NCI-H146 treated with DMSO at 0.1 percent for 48 hours (cell line): ENCODE results near the gene MTPN.

Experiments
- DNase-seq: peaks from one replicate; lab custom pipeline; 2025; ENCODE audit not compliant: unreplicated experiment; lab: John Stamatoyannopoulos, UW

The MTPN gene, protein sequence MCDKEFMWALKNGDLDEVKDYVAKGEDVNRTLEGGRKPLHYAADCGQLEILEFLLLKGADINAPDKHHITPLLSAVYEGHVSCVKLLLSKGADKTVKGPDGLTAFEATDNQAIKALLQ

DNA sequence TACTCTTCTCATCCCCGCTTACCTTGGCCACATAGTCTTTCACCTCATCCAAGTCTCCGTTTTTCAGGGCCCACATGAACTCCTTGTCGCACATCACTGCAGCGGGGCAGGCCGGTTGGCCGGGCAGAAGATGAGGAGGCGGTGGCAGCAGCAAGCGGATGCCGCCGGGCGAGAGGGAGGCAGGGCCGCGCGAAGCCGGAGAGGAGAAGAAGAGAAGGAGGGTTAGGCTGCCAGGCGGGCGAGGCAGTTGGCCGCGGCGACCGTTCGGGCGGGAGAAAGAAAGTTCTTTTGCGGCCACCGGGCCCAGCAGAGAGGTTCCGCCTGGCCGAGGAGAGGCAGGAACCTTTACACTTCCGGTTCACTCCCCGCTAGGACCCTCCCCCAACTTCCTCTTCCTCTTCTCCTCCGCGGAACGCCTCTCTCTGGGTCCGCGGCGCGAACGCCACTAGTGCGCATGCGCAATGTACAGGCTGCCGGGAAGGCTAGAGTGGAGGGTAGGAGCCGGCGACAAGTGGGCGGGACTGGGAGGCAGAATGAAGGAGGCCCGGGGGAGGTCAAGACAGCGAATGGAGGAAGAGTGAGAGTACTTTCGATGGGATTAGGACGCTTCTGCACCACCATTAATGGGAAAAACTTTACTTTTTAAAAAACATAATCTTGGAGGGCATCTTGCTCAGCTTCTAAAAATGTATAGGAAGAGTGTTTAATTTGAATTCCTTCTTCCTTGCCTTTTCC, at the start of gene MTPN:
MTPN (minus strand) TSS at position 353 of the 735 bp plus-strand sequence; CDS start at position 94, 259 bp downstream.
- DNase-seq: peak; percentile 97

DNA sequence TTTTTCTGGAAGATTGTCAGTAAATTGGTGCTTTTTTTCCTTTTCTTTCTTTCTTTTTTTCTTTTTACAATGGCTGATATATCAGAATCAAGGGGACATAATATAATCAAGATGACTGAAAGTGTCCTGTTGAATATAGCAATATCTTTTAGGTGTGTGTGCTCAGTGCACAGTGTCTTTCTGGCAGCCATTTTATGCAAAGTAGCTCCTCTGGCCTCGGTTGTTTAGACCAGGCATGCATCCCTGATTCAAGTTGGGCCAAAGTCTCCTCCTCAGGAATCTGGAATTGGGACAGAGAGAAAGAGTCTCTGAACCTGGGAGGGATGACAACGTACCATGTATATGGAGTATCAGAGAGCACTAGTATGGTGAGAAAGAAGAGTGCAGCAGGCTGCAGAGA, 49.0 kb upstream of the MTPN start:
- no peak for DNase-seq

DNA sequence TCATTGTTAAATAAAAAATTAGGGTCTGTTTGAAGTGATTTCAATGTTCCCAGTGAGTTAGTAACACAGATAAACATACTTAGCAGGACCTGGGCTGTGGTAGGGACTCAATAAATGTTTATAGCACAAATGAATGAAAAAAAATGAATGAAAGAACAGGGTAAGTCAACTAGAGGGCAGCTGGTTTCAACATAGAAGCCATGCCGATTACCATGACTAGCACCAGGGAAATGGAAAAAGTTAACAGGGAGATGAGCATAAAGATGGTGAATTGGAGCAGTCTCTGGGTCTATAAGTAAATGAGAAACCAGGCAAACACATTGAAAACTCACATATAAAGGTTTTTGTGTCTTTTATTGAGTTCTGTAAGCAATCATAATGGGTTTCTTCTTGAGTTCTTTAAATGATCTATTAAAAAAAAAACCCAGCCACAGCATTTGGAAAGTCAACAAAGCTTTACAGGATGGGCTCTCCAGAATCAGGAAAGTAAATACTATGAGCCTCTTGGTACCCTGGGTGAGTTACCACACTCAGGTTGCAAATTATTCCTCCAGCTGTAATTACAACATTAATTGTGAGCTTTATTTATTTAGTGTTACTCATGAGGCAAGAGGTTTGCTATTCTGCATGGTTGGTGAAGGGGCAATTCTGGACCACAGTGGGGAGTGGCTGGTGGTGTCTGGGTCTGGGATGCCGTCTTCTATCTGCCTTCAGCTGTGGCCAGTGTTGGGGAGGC, 46.1 kb upstream of the MTPN start:
- peak; percentile 90 for DNase-seq

DNA sequence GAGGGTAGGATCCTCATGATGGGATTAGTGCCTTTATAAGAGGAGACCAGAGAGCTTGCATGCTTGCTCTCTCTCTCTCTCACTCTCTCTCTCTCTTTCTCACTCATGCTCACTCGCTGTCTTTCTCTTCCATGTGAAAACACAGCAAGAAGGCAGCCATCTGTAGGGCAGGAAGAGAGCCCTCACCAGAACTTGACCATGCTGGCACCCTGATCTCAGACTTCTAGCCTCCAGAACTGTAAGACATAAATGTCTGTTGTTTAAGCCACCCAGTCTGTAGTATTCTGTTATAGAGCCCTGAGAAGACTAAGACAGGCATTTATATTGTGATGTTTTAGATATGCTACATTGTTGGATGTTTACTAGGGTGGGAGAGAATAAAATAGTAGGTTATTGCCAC, 43.4 kb upstream of the MTPN start:
- no peak for DNase-seq

DNA sequence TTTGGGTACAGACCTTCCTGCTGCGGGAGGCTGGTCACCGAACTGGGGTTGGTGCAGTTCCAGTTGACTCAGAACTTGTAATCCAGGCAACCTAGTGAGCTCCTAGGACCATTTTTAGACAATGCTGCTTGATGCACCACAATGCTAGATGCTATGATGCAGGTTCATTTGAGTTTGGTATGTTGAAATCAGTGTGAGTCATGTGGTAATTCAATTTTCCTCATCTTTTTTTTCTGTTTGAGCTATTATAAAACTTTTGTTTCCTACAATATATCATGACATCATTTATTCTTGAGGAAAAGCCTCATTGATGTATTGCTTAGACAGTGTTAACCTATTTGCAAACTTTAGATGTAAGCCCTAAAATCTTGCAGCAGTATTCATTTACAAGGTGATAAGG, 40.9 kb upstream of the MTPN start:
- DNase-seq: no peak

DNA sequence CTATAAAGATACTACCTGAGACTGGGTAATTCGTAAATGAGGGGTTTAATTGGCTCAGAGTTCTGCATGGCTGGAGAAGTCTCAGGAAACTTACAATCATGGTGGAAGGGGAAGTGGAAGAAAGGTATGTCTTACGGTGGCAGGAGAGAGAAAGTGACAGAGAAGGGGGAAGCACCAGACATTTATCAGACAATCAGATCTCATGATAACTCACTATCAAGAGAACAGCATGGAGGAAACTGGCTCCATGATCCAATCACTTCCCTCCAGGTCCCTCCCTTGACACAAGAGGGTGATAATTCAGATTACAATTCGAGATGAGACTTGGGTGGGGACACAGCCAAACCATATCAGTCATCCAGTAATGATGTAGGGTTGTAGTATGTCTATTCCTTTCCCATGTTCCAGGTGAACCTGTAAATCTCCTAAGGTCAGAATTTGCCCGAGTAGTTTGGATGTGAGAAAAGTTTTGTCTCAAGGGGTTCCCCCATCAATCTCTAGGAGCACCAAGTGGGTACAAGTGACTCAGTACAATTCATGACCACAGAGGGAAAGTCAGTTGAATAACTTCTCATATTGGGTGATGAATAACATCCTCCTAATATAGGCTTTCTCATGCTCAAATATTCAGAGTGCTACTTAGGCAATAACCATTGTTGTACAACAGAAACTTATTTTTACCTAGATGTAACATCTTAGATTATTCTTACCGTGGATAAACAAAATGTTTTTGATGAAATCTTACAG, 39.7 kb upstream of the MTPN start:
- DNase-seq: no peak

DNA sequence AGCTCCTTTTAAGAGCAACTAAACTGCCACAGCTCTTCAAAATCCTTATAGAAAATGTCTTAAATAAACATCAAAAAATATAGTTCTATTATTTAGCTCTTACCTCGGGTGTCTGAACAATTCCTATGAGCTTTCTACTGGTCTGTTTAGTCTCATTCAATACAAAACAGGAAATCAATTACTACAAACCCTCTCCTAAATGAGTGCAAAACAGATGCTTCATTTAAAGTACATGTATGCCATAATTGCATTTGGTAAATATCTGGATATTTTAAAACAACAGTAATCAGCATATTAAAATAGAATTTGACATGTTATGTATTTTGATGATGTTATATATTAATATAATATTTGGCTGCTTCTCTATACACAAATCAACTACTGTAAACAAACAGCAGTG, 38.5 kb upstream of the MTPN start:
- no peak for DNase-seq

DNA sequence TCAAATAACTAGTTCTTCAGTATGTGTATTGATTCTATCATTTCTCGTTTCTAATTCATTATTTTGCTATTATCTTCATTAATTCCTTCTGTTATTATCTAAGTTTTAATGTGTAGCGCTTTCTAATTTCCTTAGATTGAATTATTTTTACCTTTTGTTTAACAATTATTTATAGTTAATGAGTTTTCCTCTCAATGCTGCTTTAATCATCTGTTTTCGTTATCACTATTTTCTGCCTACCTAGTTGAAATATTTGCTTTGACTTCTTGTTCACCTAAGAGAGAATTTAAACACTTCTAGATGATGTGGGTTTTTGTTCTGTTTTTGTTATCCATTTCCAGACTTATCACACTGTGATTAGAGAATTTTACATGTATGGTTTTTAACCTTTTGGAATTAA, 37.5 kb upstream of the MTPN start:
- no peak for DNase-seq

DNA sequence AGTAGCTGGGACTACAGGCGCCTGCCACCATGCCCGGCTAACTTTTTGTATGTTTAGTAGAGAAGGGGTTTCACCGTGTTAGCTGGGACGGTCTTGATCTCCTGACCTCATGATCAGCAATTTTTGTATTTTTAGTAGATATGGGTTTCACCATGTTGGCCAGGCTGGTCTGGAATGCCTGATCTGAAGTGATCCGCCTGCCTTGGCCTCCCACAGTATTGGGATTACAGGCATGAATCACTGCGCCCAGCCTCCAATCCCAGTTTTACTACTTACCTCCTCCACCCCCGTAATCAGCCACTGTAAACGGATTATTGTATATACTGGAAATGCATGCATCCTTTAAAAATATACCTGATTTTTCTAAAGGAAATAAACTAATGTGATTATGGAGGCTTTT, 35.1 kb upstream of the MTPN start:
- no peak for DNase-seq

DNA sequence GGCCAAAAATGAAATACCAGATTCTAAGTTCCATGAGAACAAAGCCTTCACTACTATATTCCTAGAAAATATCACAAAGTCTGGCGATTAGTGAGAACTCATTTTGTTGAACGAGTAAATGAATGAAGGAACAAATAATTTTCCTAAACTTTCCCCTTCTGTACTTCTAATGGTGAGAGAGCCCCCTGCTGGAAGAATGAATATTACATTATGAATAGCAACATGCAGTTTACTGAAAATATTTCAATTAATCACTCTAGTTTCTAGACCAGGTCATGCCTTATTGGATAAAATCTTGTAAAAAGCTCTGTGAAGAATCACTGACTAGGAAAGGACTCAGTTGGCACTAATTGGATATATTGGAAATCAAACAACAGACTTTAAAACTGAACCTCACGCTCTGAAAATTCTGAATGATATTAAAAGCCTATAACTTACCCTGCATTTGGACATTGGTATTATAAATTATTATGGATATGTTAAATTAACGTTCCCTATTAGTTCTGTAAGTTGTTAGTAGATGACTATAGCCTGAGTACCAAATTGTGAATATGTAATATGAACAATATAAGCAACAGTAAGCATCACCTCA, 32.4 kb upstream of the MTPN start:
- peak; percentile 52 for DNase-seq

DNA sequence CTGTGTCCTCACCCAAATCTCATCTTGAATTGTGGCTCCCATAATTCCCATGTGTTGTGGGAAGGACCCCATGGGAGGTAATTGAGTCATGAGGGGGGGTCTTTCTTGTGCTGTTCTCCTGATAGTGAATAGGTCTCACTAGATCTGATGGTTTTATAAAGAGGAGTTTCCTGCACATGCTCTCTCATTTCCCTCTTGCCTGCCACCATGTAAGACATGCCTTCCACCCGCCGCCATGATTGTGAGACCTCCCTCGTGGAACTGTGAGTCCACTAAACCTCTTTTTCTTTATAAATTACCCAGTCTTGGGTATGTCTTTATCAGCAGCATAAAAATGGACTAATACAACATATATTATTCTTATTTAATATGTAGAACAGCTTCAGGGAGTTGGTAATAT, 29.0 kb upstream of the MTPN start:
- DNase-seq: no peak

DNA sequence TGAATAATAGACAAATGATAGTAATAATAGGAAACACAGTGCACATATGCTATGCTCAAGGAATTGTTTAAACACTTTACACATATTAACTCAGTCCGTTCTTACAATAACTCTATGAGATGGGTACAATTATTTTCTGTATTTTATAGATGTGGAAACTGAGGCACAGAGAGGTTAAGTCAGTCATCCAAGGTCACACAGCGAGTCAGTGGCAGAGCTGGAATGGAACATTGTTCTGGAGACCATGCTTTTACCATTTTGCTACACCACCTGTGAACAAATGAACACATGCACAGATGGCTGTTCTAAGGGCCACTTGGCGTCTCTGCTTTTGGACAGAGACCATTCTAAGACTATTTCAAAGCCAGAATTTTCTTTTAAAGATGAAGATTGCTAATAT, 26.9 kb upstream of the MTPN start:
- no peak for DNase-seq

DNA sequence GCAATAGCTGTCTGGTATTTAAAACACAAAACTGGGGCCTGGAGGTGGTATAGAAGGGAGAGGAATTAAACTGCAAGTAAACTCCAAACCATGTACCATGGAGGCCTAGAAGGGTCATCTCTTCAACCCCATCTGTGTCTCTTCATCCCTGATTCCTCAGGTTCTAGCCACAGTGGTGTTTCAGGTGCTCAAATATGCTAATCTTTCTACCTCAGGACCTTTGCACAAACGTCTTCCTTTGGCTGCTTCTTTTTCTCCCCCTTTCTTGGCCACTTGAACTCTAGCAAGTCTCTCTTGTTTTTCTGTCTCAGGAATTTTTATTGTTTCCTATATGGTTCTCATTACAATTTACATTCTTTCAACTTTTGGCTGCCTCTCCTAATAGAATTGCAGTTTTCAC, 25.6 kb upstream of the MTPN start:
- no peak for DNase-seq

DNA sequence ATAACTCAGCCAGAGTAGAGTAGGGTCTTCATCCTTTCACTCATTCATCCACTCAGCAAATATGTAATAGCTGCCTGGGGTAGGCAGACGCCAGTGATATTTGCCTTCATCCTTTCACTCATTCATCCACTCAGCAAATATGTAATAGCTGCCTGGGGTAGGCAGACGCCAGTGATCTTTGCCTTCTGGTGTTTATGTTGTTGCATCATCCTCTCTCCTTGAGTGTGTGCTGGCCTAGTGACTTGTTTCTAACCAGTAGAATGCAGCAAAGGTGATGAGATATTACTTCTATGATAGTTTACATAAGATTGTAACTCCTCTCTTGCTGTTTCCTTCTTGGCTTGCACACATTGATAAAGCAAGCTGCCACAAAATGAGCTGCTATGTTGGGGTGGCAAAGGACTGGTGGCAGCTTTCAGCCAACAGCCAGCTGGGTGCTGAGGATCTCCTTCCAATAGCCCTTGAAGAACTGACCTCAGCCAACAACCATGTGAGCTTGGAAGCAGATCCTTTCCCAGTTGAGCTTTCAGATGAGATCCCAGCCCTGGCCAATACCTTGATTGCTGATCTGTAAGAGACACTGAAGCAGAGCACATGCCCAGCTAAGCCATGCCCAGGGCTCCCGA, 23.2 kb upstream of the MTPN start:
- no peak for DNase-seq

DNA sequence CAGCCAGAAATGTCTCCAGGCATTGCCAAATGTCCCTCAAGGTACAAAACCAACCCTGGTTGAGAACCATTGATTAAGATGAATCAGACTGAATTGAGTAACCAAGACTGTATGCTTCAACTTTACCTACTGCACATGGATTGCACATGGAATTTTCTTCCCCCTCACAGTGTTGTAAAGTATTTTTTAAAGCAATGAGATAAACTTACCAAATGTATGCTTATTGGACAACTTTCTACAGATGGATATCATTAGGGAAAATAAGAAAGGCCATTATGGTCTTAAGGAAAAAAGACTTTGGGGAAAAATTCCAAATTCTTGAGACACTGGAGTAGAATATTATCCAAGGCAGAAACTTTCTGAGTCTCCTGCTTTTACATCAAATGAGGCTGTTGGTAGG, 20.9 kb upstream of the MTPN start:
- DNase-seq: no peak

DNA sequence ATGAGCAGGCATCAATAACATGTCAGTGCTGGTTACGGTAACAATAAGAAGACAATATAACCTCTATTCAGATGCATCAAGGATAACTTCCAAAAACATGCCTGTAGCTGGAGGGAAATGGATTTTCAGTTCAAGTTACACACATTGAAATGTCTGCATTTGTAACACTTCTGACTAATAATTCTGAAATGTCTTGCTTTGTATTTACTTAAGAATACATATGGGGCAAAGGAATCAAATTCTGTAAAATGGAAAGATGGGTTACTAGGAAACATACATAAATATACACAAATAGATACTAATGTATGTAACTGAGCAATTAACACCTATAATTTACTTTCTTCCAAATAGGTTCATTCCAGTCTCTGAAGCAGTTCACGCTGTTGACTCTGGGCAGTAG, 18.6 kb upstream of the MTPN start:
- no peak for DNase-seq

DNA sequence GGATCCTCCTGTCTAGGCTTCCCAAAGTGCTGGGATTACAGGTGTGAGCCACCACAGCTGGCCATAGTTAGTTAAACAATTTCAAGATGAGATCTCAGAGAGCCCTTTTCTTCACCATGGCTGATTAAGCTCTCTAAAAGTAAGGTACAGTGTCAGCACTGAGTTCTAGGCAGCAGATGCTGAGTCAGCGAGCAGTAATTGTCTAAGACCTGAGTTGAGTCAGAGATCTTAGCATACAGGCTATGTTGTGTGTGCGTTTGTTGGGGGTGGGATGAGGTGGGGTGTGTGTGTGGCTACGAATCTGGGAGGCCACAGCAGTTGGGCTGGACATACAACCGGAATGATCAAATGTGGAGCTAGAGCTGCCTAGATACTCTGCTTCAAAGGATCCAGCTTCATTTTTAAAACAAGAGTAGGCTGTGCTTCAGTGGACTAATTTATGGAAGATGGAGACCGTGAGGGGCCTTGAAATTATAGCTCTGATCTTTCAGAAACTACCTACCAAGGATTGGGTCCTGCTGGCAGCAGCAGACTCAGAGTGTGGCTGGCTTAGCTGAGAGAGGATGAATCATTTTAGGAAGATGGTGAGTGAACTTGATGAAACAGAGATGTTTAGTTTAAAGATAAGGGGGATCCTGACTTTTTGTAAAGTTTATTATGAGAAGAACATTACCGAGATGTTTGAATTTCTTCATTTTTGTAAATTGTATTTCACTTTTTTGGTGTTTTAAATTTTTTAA, 17.5 kb upstream of the MTPN start:
- DNase-seq: no peak

DNA sequence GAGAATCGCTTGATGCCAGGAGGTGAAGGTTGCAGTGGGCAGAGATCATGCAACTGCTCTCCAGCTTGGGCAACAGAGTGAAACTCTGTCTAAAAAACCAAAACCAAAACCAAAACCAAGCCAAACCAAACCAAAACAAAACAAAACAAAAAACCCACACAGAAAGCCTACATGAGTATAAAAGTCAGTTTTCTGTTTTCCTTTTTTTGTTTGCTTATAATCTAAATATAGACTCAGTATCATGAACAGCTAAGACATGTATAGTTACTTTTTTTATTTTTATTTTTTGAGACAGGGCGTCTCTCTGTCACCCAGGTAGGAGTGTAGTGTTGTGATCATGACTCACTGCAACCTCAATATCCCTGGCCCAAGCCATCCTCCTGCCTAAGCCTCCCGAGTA, 16.8 kb upstream of the MTPN start:
- DNase-seq: no peak

DNA sequence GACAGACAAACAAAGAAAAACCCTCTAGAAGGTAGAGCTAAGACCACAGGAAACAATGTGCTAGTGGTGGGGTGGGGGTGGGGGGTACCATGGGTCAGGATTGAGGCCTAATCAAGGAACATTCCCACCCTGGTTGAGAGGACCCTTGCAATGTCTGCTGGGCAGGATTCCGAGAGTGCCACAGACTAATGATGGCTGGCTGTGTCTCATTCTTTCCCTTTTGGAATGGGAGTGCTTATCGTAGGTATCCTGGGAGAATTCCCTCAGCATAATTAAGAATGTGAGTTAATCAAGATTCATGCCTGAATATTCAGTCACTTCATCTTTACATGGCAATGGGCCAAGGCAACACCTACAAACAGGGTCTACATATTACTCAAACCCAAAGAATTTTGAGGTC, 14.7 kb upstream of the MTPN start:
- DNase-seq: no peak

DNA sequence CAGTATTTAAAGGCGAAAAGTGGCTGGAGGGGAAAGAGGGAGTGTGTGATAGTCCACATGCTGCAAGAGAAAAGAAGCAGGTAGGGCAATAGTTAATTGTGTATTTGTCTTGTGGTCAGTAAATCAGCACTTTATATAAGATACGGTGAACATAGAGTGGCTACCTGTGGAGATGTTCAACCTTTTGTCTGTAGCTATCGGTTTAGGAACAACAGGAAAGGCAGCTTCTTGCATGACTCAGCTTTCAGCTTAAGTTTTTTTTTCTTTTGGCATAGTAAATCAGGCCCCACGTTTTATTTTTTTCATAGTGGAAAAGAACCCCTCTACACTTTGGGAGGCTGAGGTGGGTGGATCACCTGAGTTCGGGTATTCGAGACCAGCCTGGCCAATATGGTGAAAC, 14.2 kb upstream of the MTPN start:
- DNase-seq: peak; percentile 30
